CD4-positive, alpha-beta T cell treated with Interleukin-6 for 4 hours (primary cell): ENCODE measurements around the gene TMEM114.
A peak's percentile ranks its signal among the peaks of the same experiment; 100 is the strongest.
"Not testable (repeated sequence)": the region's sequence is repeated elsewhere in the genome, so short reads cannot be mapped to it uniquely, and the experiment has no call there.

ENCODE experiments used
- DNase-seq: peaks from one replicate; pipeline ENCODE4 v3.0.0-alpha.2; 2020; ENCODE audit warnings: mixed read lengths

The TMEM114 gene

GRCh38 chr16:8572919-8573724, 17.2 kb downstream of the TMEM114 start:
- no peak for DNase-seq

- DNase-seq: no peak
Measured at GRCh38 chr16:8572063-8572918, 18.0 kb downstream of the TMEM114 start.

- DNase-seq: no peak
Measured at GRCh38 chr16:8571061-8571596, 19.2 kb downstream of the TMEM114 start.

- DNase-seq: not testable (repeated sequence)
Measured at GRCh38 chr16:8570393-8570792, 19.9 kb downstream of the TMEM114 start.

GRCh38 chr16:8569650-8570346, 20.5 kb downstream of the TMEM114 start:
- DNase-seq: no peak

- DNase-seq: no peak
Measured at GRCh38 chr16:8568231-8568617, 22.1 kb downstream of the TMEM114 start.

GRCh38 chr16:8567355-8568230, 22.7 kb downstream of the TMEM114 start:
- DNase-seq: peak; percentile 73

- DNase-seq: no peak
Measured at GRCh38 chr16:8565498-8565897, 24.8 kb downstream of the TMEM114 start.

GRCh38 chr16:8564934-8565345, 25.4 kb downstream of the TMEM114 start:
- no peak for DNase-seq

GRCh38 chr16:8563944-8564540, 26.3 kb downstream of the TMEM114 start:
- DNase-seq: not testable (repeated sequence)

GRCh38 chr16:8561496-8561895, 28.8 kb downstream of the TMEM114 start:
- no peak for DNase-seq

- no peak for DNase-seq
Measured at GRCh38 chr16:8555400-8555799, 34.9 kb downstream of the TMEM114 start.

GRCh38 chr16:8554881-8555280, 35.4 kb downstream of the TMEM114 start:
- no peak for DNase-seq

- no peak for DNase-seq
Measured at GRCh38 chr16:8554022-8554421, 36.3 kb downstream of the TMEM114 start.

GRCh38 chr16:8552487-8553221, 37.7 kb downstream of the TMEM114 start:
- no peak for DNase-seq

GRCh38 chr16:8551388-8552332, 38.7 kb downstream of the TMEM114 start:
- no peak for DNase-seq

GRCh38 chr16:8550728-8551387, 39.5 kb downstream of the TMEM114 start:
- DNase-seq: no peak

- DNase-seq: no peak
Measured at GRCh38 chr16:8549843-8550412, 40.4 kb downstream of the TMEM114 start.

GRCh38 chr16:8548166-8548565, 42.1 kb downstream of the TMEM114 start:
- DNase-seq: no peak
